Panc1 (cell line): Measurements from ENCODE around the gene KRT15. TPM values are rescaled to one million over a fixed set of nuclear protein-coding genes. Genes with fewer than 3 reads are reported as not detected.

Experiments used
- ATAC-seq: fragments of 200-7000 bp; cut with Tn5 transposase; 2 replicates; pipeline ENCODE4 v1.9.1; 2020; ENCODE audit warnings: mild to moderate bottlenecking, moderate library complexity
- BruUV-seq: library from RNA; stranded (reverse); fragments of 400-500 nt; replicated peaks from 2 replicates; lab custom pipeline; 2021; lab: Mats Ljungman, UMichigan
- CTCF ChIA-PET: fragments of 300-600 bp; sonication (Branson Sonifier 250); formaldehyde crosslinking; loops from one replicate; lab custom pipeline; 2022; ENCODE audit warnings: antibody characterized with exemption; lab: Charles Lee
- POLR2A ChIA-PET: fragments of 300-600 bp; sonication (Branson Sonifier 250); formaldehyde crosslinking; loops from one replicate; lab custom pipeline; 2022; ENCODE audit warnings: antibody characterized with exemption; lab: Charles Lee
- DNase-seq: peaks from one replicate; pipeline ENCODE4 v3.0.0-alpha.2; 2010; ENCODE audit warnings: low read depth, low spot score
- H3K27ac ChIP-seq: 2 replicates; pipeline ENCODE4 v1.5.1; 2011; ENCODE audit warnings: mild to moderate bottlenecking, low read length, inconsistent platforms
- H3K27me3 ChIP-seq: fragments of 200-500 bp; sonication (Bioruptor generic); 2 replicates; pipeline ENCODE4 v1.6.0; 2014; ENCODE audit warnings: low read length, inconsistent platforms; ENCODE audit not compliant: control insufficient read depth, insufficient read depth
- H3K36me3 ChIP-seq: fragments of 200-500 bp; sonication (Bioruptor generic); 2 replicates; pipeline ENCODE4 v1.5.1; 2014; ENCODE audit warnings: inconsistent platforms, mild to moderate bottlenecking, low read length, moderate library complexity; ENCODE audit not compliant: control insufficient read depth, insufficient read depth
- H3K4me1 ChIP-seq: 2 replicates; pipeline ENCODE4 v1.5.1; 2011; ENCODE audit warnings: inconsistent platforms, mild to moderate bottlenecking, low read length, moderate library complexity; ENCODE audit not compliant: control insufficient read depth, insufficient read depth
- H3K4me3 ChIP-seq, 2 experiments: 2 replicates each; pipeline ENCODE4 v1.5.1; 2011 to 2012; ENCODE audit warnings: low read depth in 2 of 2, low read length in 2 of 2, mild to moderate bottlenecking in 2 of 2, inconsistent platforms in 1 of 2, moderate library complexity in 1 of 2
- H3K9me3 ChIP-seq: fragments of 200-500 bp; sonication (Bioruptor generic); 2 replicates; pipeline ENCODE4 v1.5.1; 2014; ENCODE audit warnings: low read depth, mild to moderate bottlenecking, inconsistent platforms, low read length, moderate library complexity; ENCODE audit not compliant: control insufficient read depth, insufficient read depth
- POLR2AphosphoS5 ChIP-seq: IDR thresholded peaks from 2 replicates; pipeline ENCODE4 v1.6.1; 2012; ENCODE audit warnings: mild to moderate bottlenecking, low read depth, low read length, moderate library complexity
- SIN3A ChIP-seq: IDR thresholded peaks from 2 replicates; pipeline ENCODE4 v1.6.1; 2012; ENCODE audit warnings: low read depth, mild to moderate bottlenecking, low read length, moderate library complexity, borderline replicate concordance; ENCODE audit not compliant: insufficient read depth
- TCF7L2 ChIP-seq: IDR thresholded peaks from 2 replicates; pipeline ENCODE4 v1.6.1; 2011; ENCODE audit warnings: mild to moderate bottlenecking, low read depth, low read length, inconsistent platforms
- in situ Hi-C: cut with HindIII; loops from 2 replicates; pipeline ENCODE4 v1.10.0; 2016; ENCODE audit warnings: low sequenced_read_pairs, low pct_unique_long_range_greater_than_20kb
- intact Hi-C: fragments of 100-400 bp; cut with micrococcal nuclease; formaldehyde crosslinking; loops from one replicate; pipeline ENCODE4 v1.10.0; 2022; ENCODE audit not compliant: unreplicated experiment
- total RNA-seq: library from RNA; stranded (reverse); gene quantifications from one replicate; pipeline ENCODE4 v1.2.1, GENCODE V29; 2021; ENCODE audit not compliant: unreplicated experiment
- TF ChIP-seq, protein P1 (sequence below): fragments of 450-650 bp; IDR thresholded peaks from 2 replicates; pipeline ENCODE4 v1.5.1; 2017; ENCODE audit warnings: mild to moderate bottlenecking
- TF ChIP-seq, protein P2 (sequence below), 2 experiments: IDR thresholded peaks; 2 replicates each; pipeline ENCODE4 v1.6.1; 2011 to 2012; ENCODE audit warnings: low read depth in 2 of 2, control low read depth in 1 of 2, low read length in 1 of 2, mild to moderate bottlenecking in 1 of 2, moderate library complexity in 1 of 2; ENCODE audit not compliant: insufficient read depth in 1 of 2

The KRT15 gene
- total RNA-seq, 1 experiment from 2014 or later = 70.4 TPM

DNA sequence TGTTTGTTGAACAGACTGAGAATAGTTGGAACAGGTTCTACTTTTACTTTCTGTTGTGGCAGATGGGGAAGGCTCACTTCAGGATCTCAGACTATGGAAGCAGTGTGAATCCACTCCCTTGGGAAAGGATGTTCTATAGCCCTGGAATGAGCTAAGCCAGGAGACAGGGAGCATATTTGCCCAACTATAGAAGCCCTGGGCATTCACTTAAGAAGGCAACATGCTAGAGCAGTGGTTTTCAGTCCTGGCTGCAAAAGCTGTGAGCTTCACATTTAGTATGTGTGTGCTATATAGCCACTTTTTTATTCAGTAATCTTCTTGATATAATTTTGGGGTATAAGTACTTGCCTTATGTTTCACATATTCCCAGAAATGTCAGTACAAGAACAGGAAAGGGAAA is 50.3 kb downstream of the KRT15 start:
- H3K9me3 ChIP-seq = peaks cover 8% of the 10 kb centered on the region; the same call in 1 of the 2 replicates
- TF ChIP-seq SIN3A (no peak), TCF7L2 (no peak), POLR2AphosphoS5 (no peak)
- TF ChIP-seq, protein P1, sequence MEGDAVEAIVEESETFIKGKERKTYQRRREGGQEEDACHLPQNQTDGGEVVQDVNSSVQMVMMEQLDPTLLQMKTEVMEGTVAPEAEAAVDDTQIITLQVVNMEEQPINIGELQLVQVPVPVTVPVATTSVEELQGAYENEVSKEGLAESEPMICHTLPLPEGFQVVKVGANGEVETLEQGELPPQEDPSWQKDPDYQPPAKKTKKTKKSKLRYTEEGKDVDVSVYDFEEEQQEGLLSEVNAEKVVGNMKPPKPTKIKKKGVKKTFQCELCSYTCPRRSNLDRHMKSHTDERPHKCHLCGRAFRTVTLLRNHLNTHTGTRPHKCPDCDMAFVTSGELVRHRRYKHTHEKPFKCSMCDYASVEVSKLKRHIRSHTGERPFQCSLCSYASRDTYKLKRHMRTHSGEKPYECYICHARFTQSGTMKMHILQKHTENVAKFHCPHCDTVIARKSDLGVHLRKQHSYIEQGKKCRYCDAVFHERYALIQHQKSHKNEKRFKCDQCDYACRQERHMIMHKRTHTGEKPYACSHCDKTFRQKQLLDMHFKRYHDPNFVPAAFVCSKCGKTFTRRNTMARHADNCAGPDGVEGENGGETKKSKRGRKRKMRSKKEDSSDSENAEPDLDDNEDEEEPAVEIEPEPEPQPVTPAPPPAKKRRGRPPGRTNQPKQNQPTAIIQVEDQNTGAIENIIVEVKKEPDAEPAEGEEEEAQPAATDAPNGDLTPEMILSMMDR = no peak
- TF ChIP-seq, protein P2, sequence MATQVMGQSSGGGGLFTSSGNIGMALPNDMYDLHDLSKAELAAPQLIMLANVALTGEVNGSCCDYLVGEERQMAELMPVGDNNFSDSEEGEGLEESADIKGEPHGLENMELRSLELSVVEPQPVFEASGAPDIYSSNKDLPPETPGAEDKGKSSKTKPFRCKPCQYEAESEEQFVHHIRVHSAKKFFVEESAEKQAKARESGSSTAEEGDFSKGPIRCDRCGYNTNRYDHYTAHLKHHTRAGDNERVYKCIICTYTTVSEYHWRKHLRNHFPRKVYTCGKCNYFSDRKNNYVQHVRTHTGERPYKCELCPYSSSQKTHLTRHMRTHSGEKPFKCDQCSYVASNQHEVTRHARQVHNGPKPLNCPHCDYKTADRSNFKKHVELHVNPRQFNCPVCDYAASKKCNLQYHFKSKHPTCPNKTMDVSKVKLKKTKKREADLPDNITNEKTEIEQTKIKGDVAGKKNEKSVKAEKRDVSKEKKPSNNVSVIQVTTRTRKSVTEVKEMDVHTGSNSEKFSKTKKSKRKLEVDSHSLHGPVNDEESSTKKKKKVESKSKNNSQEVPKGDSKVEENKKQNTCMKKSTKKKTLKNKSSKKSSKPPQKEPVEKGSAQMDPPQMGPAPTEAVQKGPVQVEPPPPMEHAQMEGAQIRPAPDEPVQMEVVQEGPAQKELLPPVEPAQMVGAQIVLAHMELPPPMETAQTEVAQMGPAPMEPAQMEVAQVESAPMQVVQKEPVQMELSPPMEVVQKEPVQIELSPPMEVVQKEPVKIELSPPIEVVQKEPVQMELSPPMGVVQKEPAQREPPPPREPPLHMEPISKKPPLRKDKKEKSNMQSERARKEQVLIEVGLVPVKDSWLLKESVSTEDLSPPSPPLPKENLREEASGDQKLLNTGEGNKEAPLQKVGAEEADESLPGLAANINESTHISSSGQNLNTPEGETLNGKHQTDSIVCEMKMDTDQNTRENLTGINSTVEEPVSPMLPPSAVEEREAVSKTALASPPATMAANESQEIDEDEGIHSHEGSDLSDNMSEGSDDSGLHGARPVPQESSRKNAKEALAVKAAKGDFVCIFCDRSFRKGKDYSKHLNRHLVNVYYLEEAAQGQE (IDR thresholded peaks at IDR 0.05; ENCODE audit: insufficient read depth in 1 of 2, low read depth in 2 of 2, low read length in 1 of 2) = no peak
- intact Hi-C loops = no loop called here
- peaks cover 17% of the 10 kb centered on the region for H3K4me1 ChIP-seq
- DNase-seq = no peak
- in situ Hi-C loops = no loop called here
- no peak for ATAC-seq
- BruUV-seq = no TSS peak
- no peaks in the 10 kb centered on the region for H3K27me3 ChIP-seq
- POLR2A ChIA-PET = no interaction called here
- no peak overlapping the region for H3K4me3 ChIP-seq
- CTCF ChIA-PET = no interaction called here
- H3K36me3 ChIP-seq = no peaks in the 10 kb centered on the region
- H3K27ac ChIP-seq = no peak overlapping the region

DNA sequence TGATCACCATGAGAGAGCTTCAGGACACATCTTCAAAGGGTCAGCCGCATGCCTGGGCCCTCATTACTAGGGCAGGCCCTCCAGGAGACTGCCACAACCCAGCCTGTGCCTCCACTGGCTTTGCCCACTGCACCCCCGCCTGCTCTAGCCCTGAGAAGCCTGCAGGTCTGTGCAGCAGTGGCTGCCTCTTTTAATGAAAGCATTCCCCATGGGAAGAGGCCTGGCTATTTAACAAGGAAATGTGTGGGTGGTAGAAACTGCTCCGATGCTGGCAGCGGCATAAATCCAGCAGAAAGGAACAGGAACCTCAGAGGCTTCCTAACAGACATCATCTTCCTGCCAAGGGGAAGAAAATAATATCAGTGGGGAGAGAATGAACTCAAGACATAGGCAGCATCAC is 51.1 kb downstream of the KRT15 start:
- H3K9me3 ChIP-seq = peaks cover 8% of the 10 kb centered on the region; the same call in 1 of the 2 replicates
- no peak overlapping the region for H3K4me3 ChIP-seq
- DNase-seq (no peak), ATAC-seq (no peak)
- no TSS peak for BruUV-seq
- ChIA-PET CTCF (no interaction called here), POLR2A (no interaction called here)
- intact Hi-C loops (no loop called here), in situ Hi-C loops (no loop called here)
- H3K27me3 ChIP-seq = no peaks in the 10 kb centered on the region
- H3K4me1 ChIP-seq = peaks cover 17% of the 10 kb centered on the region
- H3K27ac ChIP-seq = no peak overlapping the region
- no peaks in the 10 kb centered on the region for H3K36me3 ChIP-seq
- TF ChIP-seq SIN3A = no peak
- TF ChIP-seq TCF7L2 = no peak
- TF ChIP-seq, protein P1 = no peak
- TF ChIP-seq, protein P2 (IDR thresholded peaks at IDR 0.05; ENCODE audit: insufficient read depth in 1 of 2, low read depth in 2 of 2, low read length in 1 of 2) = no peak
- TF ChIP-seq POLR2AphosphoS5 = no peak
